Transverse colon (tissue), 4 donors: ENCODE data around the gene CAMTA1. TPM values are rescaled to one million over a fixed set of nuclear protein-coding genes. Genes with fewer than 3 reads are reported as not detected.

Experiments used
- DNase-seq: peaks from one replicate; pipeline ENCODE4 v3.0.0-alpha.2; 2019
- H3K27ac ChIP-seq, 4 donors: fragments of 200-600 bp; sonication (generic); 2 replicates each; pipeline ENCODE4 v1.5.1; 2016 to 2018; ENCODE audit warnings: inconsistent platforms in 4 of 4
- H3K27me3 ChIP-seq: fragments of 200-600 bp; sonication (generic); 2 replicates; pipeline ENCODE4 v1.5.1; 2017; ENCODE audit warnings: inconsistent platforms
- H3K36me3 ChIP-seq, 4 donors: fragments of 200-600 bp; sonication (generic); 2 replicates each; pipeline ENCODE4 v1.5.1; 2017 to 2019; ENCODE audit warnings: inconsistent platforms in 4 of 4
- H3K4me1 ChIP-seq, 4 donors: fragments of 200-600 bp; sonication (generic); 2 replicates each; pipeline ENCODE4 v1.5.1; 2017 to 2020; ENCODE audit warnings: inconsistent platforms in 4 of 4
- H3K4me3 ChIP-seq, 4 donors: fragments of 200-600 bp; sonication (generic); 1 replicate in 1 of 4; 2 replicates in 3 of 4; pipeline versions ENCODE4 v1.5.1 to v1.6.1; 2017 to 2019; ENCODE audit warnings: inconsistent platforms in 4 of 4
- H3K9me3 ChIP-seq, 2 donors: fragments of 200-600 bp; sonication (generic); 2 replicates each; pipeline ENCODE4 v1.5.1; 2017 to 2019; ENCODE audit warnings: inconsistent platforms in 2 of 2
- EP300 ChIP-seq: sonication (generic); formaldehyde crosslinking; IDR thresholded peaks from one replicate; pipeline ENCODE4 v1.6.1; 2017; ENCODE audit warnings: antibody characterized with exemption, low read depth
- POLR2A ChIP-seq: fragments of 450-650 bp; IDR thresholded peaks from one replicate; pipeline ENCODE4 v1.6.1; 2016; ENCODE audit warnings: antibody characterized with exemption, mild to moderate bottlenecking, moderate library complexity
- POLR2AphosphoS5 ChIP-seq, 3 donors: sonication (generic); formaldehyde crosslinking; IDR thresholded peaks; one replicate each; pipeline ENCODE4 v1.6.1; 2016; ENCODE audit warnings: antibody characterized with exemption in 3 of 3
- WGBS, 2 donors: methylation state at CpG; one replicate each; pipeline ENCODE4 v1.1.5; 2018; ENCODE audit warnings: low coverage in 1 of 2; 5-methylcytosine and 5-hydroxymethylcytosine counted together
- in situ Hi-C, 4 donors: fragments of 200-750 bp; cut with MboI; loops; one replicate each; pipeline versions ENCODE4 v1.15.0 to v1.15.1; 2017; ENCODE audit warnings: low sequenced_read_pairs in 3 of 4, low pct_ligation_motif_present in 1 of 4, low pct_unique_long_range_greater_than_20kb in 1 of 4
- intact Hi-C: fragments of 100-400 bp; cut with DNase I; formaldehyde crosslinking; loops from one replicate; pipeline ENCODE4 v1.15.1; 2023; ENCODE audit warnings: low total_unique reads
- total RNA-seq, 4 donors: library from RNA; depleted of rRNA; stranded (reverse); fragments of >200 nt; gene quantifications; one replicate each; pipeline ENCODE4 v1.1.0, GENCODE V29; 2016
- TF ChIP-seq, protein P1 (sequence below), 5 experiments: fragments of 200-600 bp in 3 of 5; fragments of 450-650 bp in 2 of 5; sonication (generic) in 3 of 5; IDR thresholded peaks; 1 replicate in 2 of 5; 2 replicates in 3 of 5; pipeline ENCODE4 v1.5.1; 2016 to 2017; ENCODE audit warnings: antibody characterized with exemption in 5 of 5, inconsistent platforms in 3 of 5, mild to moderate bottlenecking in 2 of 5, moderate library complexity in 1 of 5

The CAMTA1 gene
- total RNA-seq, 4 donors from 2014 or later = 93.8 to 268 (median 130) TPM

DNA sequence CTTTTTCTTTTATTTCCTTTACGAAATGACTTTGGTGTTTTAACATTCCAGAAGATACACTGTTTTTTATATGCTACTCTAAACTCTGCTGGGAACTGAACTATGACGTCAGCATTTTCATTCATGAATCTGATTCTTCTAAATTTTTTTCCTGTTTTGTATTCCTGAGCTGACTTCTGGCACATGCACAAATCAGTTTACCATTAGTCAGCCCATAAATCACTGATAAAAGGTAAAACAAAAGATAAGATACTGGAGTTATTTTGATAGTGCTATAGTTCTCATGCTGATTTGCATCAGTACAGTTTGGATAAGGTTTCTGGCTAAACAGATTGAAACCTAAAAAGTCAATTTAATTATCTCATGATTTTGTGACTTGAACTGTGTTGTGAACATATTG lies 10.4 kb downstream of the CAMTA1 start:
- no peaks in the 10 kb centered on the region for H3K9me3 ChIP-seq
- intact Hi-C loops (no loop called here), in situ Hi-C loops (loop anchor here in 1 of 4 donors (10.0 kb wide), 1 partner anchor 89 kb away; no protein-coding TSS in a partner anchor)
- H3K4me1 ChIP-seq = peaks cover 0 to 43% (median 8%) of the 10 kb centered on the region in 4 donors
- peak overlapping the region in 1 of 4 donors; percentile 26 for H3K27ac ChIP-seq
- H3K27me3 ChIP-seq = no peaks in the 10 kb centered on the region
- H3K36me3 ChIP-seq = no peaks in the 10 kb centered on the region
- no peak overlapping the region for H3K4me3 ChIP-seq
- 38% methylated on average over 2 of the region's 2 CpGs for WGBS, 2 donors
- TF ChIP-seq, protein P1, sequence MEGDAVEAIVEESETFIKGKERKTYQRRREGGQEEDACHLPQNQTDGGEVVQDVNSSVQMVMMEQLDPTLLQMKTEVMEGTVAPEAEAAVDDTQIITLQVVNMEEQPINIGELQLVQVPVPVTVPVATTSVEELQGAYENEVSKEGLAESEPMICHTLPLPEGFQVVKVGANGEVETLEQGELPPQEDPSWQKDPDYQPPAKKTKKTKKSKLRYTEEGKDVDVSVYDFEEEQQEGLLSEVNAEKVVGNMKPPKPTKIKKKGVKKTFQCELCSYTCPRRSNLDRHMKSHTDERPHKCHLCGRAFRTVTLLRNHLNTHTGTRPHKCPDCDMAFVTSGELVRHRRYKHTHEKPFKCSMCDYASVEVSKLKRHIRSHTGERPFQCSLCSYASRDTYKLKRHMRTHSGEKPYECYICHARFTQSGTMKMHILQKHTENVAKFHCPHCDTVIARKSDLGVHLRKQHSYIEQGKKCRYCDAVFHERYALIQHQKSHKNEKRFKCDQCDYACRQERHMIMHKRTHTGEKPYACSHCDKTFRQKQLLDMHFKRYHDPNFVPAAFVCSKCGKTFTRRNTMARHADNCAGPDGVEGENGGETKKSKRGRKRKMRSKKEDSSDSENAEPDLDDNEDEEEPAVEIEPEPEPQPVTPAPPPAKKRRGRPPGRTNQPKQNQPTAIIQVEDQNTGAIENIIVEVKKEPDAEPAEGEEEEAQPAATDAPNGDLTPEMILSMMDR (IDR thresholded peaks at IDR 0.05) = no peak
- TF ChIP-seq EP300 (no peak), POLR2A (no peak), POLR2AphosphoS5 (IDR thresholded peaks at IDR 0.05) (no peak)
- no peak for DNase-seq

DNA sequence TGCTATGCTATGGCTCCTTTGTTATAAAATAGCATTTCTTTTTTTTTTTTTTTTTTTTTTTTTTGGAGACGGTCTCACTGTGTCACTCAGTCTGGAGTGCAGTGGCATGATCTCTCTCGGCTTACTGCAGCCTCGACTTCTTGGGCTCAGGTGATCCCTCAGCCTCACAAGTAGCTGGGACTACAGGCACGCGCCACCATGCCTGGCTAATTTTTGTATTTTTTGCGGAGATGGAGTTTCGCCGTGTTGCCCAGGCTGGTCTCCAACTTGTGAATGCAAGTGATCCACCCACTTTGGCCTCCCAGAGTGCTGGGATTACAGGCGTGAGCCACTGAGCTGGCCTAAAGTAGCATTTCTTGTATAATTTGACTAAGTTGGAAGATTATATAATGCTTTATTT lies 10.8 kb downstream of the CAMTA1 start:
- H3K4me3 ChIP-seq = no peak overlapping the region
- intact Hi-C loops (no loop called here), in situ Hi-C loops (loop anchor here in 1 of 4 donors (10.0 kb wide), 1 partner anchor 89 kb away; no protein-coding TSS in a partner anchor)
- peaks cover 0 to 47% (median 12%) of the 10 kb centered on the region in 4 donors for H3K4me1 ChIP-seq
- DNase-seq = no peak
- H3K9me3 ChIP-seq = no peaks in the 10 kb centered on the region
- H3K36me3 ChIP-seq = no peaks in the 10 kb centered on the region
- TF ChIP-seq POLR2AphosphoS5 (IDR thresholded peaks at IDR 0.05) (no peak), POLR2A (no peak), EP300 (no peak)
- TF ChIP-seq, protein P1 (IDR thresholded peaks at IDR 0.05) = no peak
- no peak overlapping the region for H3K27ac ChIP-seq
- H3K27me3 ChIP-seq = no peaks in the 10 kb centered on the region
- WGBS, 2 donors = 68 to 87% methylated on average over 4 to 9 of the region's 9 CpGs

DNA sequence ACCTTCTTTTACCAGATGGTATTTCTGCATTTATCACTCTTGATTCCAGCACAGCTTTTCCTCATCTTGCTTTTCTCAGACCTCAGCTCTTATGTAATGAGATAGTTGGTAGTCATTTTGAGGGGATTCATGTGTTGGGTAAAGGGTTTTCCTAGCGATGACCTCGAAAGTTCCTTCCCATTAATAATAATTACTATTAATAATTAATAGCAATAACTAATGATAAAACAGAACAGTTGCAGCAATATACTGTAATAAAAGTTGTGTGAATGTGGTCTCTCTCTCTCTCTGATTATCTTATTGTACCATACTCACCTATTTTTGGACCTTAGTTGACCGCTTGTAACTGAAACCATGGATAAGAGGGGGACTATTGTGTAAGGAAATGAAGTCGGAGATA lies 14.2 kb downstream of the CAMTA1 start:
- no peak overlapping the region for H3K4me3 ChIP-seq
- peaks cover 0 to 67% (median 33%) of the 10 kb centered on the region in 4 donors for H3K4me1 ChIP-seq
- in situ Hi-C loops = loop anchor here in 1 of 4 donors (10.0 kb wide), 1 partner anchor 85 kb away; no protein-coding TSS in a partner anchor
- no peak overlapping the region for H3K27ac ChIP-seq
- no peak for DNase-seq
- no peaks in the 10 kb centered on the region for H3K27me3 ChIP-seq
- no peaks in the 10 kb centered on the region for H3K9me3 ChIP-seq
- intact Hi-C loops = no loop called here
- whole genome bisulfite sequencing, 2 donors = 93 to 94% methylated on average over 4 of the region's 4 CpGs
- TF ChIP-seq POLR2A (no peak), POLR2AphosphoS5 (IDR thresholded peaks at IDR 0.05) (no peak), EP300 (no peak)
- TF ChIP-seq, protein P1 (IDR thresholded peaks at IDR 0.05) = no peak
- no peaks in the 10 kb centered on the region for H3K36me3 ChIP-seq

DNA sequence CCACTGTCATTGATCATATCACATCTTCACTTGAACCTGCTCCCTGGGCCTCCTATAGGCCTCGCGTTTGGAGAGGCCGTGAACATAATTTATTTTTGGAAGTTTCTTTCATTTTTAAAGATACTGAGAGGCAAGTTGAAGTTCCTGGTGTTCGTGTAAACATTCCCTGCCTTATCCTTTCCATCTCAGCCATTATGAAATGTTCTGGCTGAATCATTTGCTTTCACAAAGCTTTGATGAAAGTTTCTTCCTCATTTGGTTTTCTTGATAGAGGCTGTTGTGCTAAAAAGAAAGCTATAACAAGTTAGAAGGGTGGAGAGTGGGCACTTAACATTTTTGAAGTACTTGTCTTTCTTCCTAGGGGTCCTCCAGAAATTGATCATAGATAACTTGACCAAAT lies 15.5 kb downstream of the CAMTA1 start:
- in situ Hi-C loops = loop anchor here in 1 of 4 donors (10.0 kb wide), 1 partner anchor 94 kb away; no protein-coding TSS in a partner anchor
- TF ChIP-seq POLR2AphosphoS5 (IDR thresholded peaks at IDR 0.05) (no peak), EP300 (no peak), POLR2A (no peak)
- TF ChIP-seq, protein P1 (IDR thresholded peaks at IDR 0.05) = no peak

More for the DNA sequence above, 15.5 kb downstream of the CAMTA1 start:
- intact Hi-C loops = no loop called here
- H3K27me3 ChIP-seq = no peaks in the 10 kb centered on the region
- no peak overlapping the region for H3K4me3 ChIP-seq
- H3K36me3 ChIP-seq = no peaks in the 10 kb centered on the region
- 26 to 33% methylated on average over 3 to 4 of the region's 4 CpGs for WGBS, 2 donors
- peak overlapping the region; percentile 33 to 51 (median 46) for H3K27ac ChIP-seq
- no peaks in the 10 kb centered on the region for H3K9me3 ChIP-seq
- H3K4me1 ChIP-seq = peaks cover 0 to 68% (median 37%) of the 10 kb centered on the region in 4 donors
- DNase-seq = no peak
